Measurements from ENCODE around the gene KPTN.

Gene KPTN

DNA sequence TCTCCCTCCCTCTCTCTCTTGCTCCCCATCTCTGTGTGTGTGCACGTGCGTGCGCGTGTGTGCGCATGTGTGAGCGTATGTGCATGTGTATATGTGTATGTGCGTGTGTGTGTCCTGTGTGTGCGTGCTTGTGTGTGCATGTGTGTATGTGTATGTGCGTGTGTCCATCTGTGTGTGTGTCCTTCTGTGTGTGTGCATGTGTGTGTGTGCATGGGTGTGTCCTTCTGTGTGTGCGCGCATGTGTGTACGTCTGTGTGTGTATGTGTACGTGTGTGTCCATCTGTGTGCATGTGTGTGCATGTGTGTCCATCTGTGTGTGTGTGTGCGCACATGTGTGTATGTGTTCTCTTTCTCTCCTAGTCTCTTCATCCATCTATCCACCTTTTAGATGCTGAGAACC lies 24.5 kb downstream of the KPTN start:
- Histone ChIP-seq H3K27ac (ENCODE audit: low read depth, low read length) (no peak overlapping the region), H3K36me3 (ENCODE audit: insufficient read depth, low read length) (no peaks in the 10 kb centered on the region), H3K4me3 (ENCODE audit: low read depth in 1 of 2, low read length in 2 of 2) (no peak overlapping the region), H3K27me3 (ENCODE audit: control insufficient read depth in 1 of 2, insufficient read depth in 2 of 2, low read length in 2 of 2) (peaks cover 0 to 20% of the 10 kb centered on the region in 2 donors), H3K9ac (ENCODE audit: low read length) (no peak overlapping the region), H3K4me1 (ENCODE audit: insufficient read depth, low read length) (no peaks in the 10 kb centered on the region), H3K9me3 (ENCODE audit: low read length) (peaks cover 4% of the 10 kb centered on the region)

DNA sequence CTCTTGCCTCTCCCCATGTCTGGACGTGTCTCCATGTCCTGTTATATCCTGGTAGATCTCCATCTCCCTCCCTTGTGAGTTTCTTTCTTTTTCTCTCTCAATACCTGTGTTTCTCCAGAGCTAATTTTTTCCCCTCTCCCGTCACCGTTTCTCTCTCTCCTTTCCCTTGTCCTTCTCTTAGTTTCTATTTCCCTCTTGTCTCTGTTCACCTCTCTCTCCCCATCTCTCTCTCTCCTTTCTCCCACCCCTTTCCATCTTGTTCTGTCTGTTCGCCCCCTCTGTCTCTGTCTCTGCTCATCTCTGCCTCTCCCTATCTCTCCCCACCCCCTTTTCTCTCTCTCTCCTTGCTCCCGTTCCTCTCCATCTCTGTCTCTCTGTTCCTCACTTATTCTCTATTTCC lies 25.3 kb downstream of the KPTN start:
- Histone ChIP-seq H3K9ac (ENCODE audit: low read length) (no peak overlapping the region), H3K36me3 (ENCODE audit: insufficient read depth, low read length) (no peaks in the 10 kb centered on the region), H3K9me3 (ENCODE audit: low read length) (peaks cover 4% of the 10 kb centered on the region), H3K4me1 (ENCODE audit: insufficient read depth, low read length) (no peaks in the 10 kb centered on the region), H3K27ac (ENCODE audit: low read depth, low read length) (no peak overlapping the region), H3K4me3 (ENCODE audit: low read depth in 1 of 2, low read length in 2 of 2) (no peak overlapping the region), H3K27me3 (ENCODE audit: control insufficient read depth in 1 of 2, insufficient read depth in 2 of 2, low read length in 2 of 2) (peaks cover 0 to 20% of the 10 kb centered on the region in 2 donors)

DNA sequence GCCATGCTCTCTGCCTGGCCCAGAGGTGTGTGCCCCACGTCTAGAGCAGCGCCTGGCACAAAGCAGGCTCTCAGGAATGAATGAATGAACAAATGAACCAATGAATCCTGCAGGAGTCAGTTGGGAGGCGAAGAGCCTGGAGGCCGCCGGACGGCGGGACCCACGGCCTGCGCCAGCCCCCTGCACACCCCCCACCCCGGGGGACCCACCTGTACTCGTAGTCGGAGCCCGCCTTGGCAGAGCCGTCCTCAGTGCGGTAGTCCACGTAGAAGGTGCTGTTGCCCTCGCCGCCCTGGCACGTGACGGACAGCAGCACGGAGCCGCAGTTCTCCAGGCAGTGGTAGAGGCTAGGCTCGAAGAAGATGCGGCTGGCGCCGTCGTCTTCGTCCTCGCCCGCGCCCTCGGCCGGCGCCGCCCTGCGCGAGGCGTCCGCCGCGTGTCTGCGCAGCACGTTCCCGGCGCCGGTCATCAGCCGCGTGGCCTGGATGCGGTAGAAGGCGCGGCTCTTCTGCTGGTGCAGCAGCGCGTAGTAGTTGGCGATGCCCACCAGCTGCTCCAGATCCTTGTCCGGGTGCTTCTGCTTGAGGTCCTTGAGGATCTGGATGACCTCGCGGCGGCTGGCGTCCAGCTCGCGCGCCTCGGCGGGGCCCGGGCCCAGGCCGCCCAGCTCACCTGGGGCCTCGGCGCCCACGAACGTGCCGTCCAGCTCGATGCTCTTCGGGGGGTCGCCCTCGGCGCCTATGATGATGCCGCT lies 27.1 kb downstream of the KPTN start:
- Histone ChIP-seq H3K36me3 (ENCODE audit: insufficient read depth, low read length) (no peaks in the 10 kb centered on the region), H3K27me3 (ENCODE audit: control insufficient read depth in 1 of 2, insufficient read depth in 2 of 2, low read length in 2 of 2) (peaks cover 0 to 20% of the 10 kb centered on the region in 2 donors), H3K4me3 (ENCODE audit: low read depth in 1 of 2, low read length in 2 of 2) (no peak overlapping the region)

DNA sequence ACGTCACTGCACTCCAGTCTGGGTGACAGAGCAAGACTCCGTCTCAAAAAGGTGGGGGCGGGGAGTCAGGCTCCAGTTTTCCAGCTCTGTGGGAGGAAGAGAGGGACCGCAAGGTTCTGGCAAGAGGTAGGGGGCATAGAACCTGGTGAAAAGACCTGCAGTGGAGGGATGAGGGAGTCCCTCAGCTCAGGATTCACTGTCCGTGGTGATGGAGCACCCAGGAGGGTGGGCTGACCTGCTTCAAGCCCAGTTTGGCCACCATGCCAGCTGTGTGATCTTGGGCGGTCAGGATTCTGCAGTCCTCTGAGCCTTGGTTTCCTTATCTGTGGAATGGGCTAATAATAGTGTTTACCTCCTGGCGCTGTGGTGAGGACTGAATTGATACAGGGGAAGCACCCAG lies 33.5 kb downstream of the KPTN start:
- H3K27me3 ChIP-seq (ENCODE audit: control insufficient read depth in 1 of 2, insufficient read depth in 2 of 2, low read length in 2 of 2) = peaks cover 15 to 25% of the 10 kb centered on the region in 2 donors
- no peak overlapping the region for H3K27ac ChIP-seq (ENCODE audit: low read depth, low read length)
- H3K9me3 ChIP-seq (ENCODE audit: low read length) = peaks cover under 1% of the 10 kb centered on the region
- H3K4me1 ChIP-seq (ENCODE audit: insufficient read depth, low read length) = peaks cover 8% of the 10 kb centered on the region
- H3K36me3 ChIP-seq (ENCODE audit: insufficient read depth, low read length) = no peaks in the 10 kb centered on the region
- H3K9ac ChIP-seq (ENCODE audit: low read length) = no peak overlapping the region
- H3K4me3 ChIP-seq (ENCODE audit: low read depth in 1 of 2, low read length in 2 of 2) = no peak overlapping the region

More for the DNA sequence above, 27.1 kb downstream of the KPTN start:
- Histone ChIP-seq H3K4me1 (ENCODE audit: insufficient read depth, low read length) (no peaks in the 10 kb centered on the region), H3K27ac (ENCODE audit: low read depth, low read length) (no peak overlapping the region), H3K9me3 (ENCODE audit: low read length) (peaks cover 4% of the 10 kb centered on the region), H3K9ac (ENCODE audit: low read length) (no peak overlapping the region)

DNA sequence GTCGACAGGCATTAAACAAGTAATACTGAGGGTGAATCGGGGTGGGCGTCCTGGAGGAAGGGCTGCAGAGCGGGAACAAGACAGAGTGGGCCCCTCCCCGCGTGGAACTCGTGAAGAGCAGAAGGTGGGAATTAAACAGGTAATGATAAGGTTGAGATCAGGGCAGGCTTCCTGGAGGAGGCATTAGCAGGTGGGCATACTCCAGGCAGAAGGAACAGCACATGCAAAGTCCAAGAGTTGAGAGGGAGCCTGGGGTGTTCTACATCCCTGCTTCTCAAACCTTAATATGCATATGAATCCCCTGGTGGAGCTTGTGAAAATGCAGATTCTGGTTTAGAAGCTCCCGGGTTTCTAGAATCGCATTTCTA lies 35.7 kb downstream of the KPTN start:
- Histone ChIP-seq H3K27ac (ENCODE audit: low read depth, low read length) (no peak overlapping the region), H3K4me3 (ENCODE audit: low read depth in 1 of 2, low read length in 2 of 2) (no peak overlapping the region), H3K27me3 (ENCODE audit: control insufficient read depth in 1 of 2, insufficient read depth in 2 of 2, low read length in 2 of 2) (peaks cover 17 to 33% of the 10 kb centered on the region in 2 donors), H3K9ac (ENCODE audit: low read length) (no peak overlapping the region), H3K4me1 (ENCODE audit: insufficient read depth, low read length) (peaks cover 9% of the 10 kb centered on the region), H3K9me3 (ENCODE audit: low read length) (no peaks in the 10 kb centered on the region), H3K36me3 (ENCODE audit: insufficient read depth, low read length) (no peaks in the 10 kb centered on the region)

DNA sequence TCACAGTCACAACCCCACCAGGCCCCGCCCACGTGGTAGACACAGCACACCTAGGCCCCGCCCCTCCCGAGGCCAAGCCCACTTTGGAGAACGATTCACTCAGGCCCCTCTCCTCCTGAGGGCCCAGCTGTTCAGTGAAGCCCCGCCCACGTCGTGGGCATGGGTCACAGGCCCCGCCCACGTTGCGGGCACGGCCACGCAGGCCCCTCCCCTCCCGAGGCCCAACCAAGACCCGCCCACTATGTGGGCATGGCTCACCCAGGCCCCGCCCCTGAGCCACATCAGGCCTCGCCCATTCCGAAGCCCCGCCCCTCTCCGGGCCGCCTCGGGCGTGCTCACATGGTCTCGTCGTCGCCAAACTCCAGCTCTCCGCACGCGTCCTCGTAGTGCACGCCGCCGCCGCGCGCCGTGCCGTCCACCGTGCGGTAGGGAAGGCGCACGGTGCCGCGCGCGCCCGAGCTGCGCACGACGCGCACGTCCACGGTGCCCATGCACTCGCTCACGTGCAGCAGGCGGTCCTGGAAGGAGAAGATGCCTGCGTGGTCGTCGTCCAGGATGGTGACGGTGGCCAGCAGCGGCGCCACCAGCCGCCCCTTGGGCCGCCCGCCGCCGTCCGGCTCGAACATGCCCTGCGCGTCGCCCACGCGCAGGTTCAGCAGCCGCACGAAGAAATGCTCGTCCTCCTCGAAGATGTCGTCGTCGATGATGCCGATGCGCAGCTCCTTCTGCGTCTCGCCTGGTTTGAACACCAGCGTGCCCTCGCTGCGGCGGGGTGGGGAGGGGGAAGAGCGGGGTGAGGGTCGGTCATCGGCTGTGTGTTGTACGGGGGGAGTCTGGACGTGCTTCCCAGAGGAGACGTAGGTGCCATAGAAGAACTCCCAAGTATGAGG lies 36.3 kb downstream of the KPTN start:
- H3K4me1 ChIP-seq (ENCODE audit: insufficient read depth, low read length) = peaks cover 9% of the 10 kb centered on the region
- H3K9ac ChIP-seq (ENCODE audit: low read length) = no peak overlapping the region
- peak overlapping the region in 1 of 2 donors; percentile 2 for H3K4me3 ChIP-seq (ENCODE audit: low read depth in 1 of 2, low read length in 2 of 2)
- no peaks in the 10 kb centered on the region for H3K36me3 ChIP-seq (ENCODE audit: insufficient read depth, low read length)
- H3K27ac ChIP-seq (ENCODE audit: low read depth, low read length) = no peak overlapping the region
- no peaks in the 10 kb centered on the region for H3K9me3 ChIP-seq (ENCODE audit: low read length)
- H3K27me3 ChIP-seq (ENCODE audit: control insufficient read depth in 1 of 2, insufficient read depth in 2 of 2, low read length in 2 of 2) = peaks cover 17 to 33% of the 10 kb centered on the region in 2 donors

DNA sequence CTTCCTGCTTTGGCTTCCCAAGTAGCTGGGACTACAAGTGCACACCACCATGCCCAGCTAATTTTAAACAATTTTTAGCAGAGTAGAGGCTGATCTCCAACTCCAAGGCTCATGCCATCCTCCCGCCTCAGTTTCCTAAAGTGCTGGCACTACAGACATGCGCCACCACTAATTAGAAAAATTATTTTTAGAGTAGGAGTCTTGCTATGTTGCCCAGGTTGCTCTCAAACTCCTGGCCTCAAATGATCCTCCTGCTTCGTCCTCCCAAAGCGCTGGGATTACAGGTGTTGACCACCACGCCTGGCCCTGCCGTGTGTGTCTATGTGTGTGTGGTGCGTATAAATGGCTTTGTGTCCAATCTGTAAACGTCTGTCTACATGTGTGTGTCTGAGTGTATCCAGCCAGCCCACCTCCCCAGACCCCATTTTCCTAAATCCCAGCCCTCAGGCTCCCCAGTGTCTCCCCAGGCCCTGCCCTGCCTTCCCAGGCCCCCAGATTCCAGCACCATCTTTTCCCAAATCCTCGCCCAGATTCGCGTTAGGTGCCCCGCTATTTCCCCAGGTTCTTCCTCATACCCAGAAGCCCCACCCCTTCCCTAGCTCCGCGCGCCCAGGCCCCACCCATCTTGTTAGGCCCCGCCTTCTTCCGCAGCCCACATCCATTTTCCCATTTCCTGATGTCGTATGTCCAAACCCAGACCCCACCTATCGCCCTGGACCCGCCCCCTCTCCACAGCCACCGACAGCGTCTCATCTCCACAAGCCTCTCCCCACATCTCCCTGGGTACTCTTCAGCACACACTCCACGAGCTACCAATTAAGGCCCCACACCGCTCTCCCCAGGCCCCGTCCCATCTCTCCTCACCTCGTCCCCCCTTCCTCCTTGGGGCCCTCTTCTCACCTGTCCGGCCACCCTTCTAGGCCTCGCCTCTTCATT lies 37.2 kb downstream of the KPTN start:
- peaks cover 17 to 33% of the 10 kb centered on the region in 2 donors for H3K27me3 ChIP-seq (ENCODE audit: control insufficient read depth in 1 of 2, insufficient read depth in 2 of 2, low read length in 2 of 2)

DNA sequence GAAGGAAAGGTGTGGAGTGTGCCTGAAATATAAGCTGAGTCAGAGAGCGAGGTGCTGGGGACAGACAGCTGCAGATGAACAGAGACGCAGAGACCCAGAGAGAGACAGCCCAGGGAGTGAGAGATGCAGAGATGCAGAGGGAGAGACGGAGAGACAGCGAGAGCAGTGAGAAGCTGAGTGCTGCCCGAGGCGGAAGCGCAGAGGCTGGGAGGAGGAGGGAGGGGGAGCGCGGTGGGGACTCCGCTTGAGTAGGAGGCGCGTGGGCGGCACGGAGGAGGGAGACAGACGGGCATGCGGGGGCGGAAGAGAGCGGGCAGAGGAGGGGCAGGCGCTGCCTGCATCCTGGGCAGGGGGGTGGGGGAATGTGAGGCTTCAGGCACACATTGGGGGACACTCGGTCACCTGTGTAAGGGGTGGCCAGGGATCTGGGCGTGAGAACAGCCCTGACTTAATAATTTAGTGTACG lies 38.0 kb downstream of the KPTN start:
- Histone ChIP-seq H3K36me3 (ENCODE audit: insufficient read depth, low read length) (no peaks in the 10 kb centered on the region), H3K27me3 (ENCODE audit: control insufficient read depth in 1 of 2, insufficient read depth in 2 of 2, low read length in 2 of 2) (peaks cover 17 to 35% of the 10 kb centered on the region in 2 donors), H3K4me3 (ENCODE audit: low read depth in 1 of 2, low read length in 2 of 2) (no peak overlapping the region), H3K9me3 (ENCODE audit: low read length) (no peaks in the 10 kb centered on the region), H3K9ac (ENCODE audit: low read length) (no peak overlapping the region), H3K27ac (ENCODE audit: low read depth, low read length) (no peak overlapping the region), H3K4me1 (ENCODE audit: insufficient read depth, low read length) (peaks cover 9% of the 10 kb centered on the region)

More for the DNA sequence above, 37.2 kb downstream of the KPTN start:
- Histone ChIP-seq H3K9ac (ENCODE audit: low read length) (no peak overlapping the region), H3K9me3 (ENCODE audit: low read length) (no peaks in the 10 kb centered on the region), H3K4me3 (ENCODE audit: low read depth in 1 of 2, low read length in 2 of 2) (peak overlapping the region in 1 of 2 donors; percentile 2), H3K4me1 (ENCODE audit: insufficient read depth, low read length) (peaks cover 9% of the 10 kb centered on the region), H3K36me3 (ENCODE audit: insufficient read depth, low read length) (no peaks in the 10 kb centered on the region), H3K27ac (ENCODE audit: low read depth, low read length) (no peak overlapping the region)

DNA sequence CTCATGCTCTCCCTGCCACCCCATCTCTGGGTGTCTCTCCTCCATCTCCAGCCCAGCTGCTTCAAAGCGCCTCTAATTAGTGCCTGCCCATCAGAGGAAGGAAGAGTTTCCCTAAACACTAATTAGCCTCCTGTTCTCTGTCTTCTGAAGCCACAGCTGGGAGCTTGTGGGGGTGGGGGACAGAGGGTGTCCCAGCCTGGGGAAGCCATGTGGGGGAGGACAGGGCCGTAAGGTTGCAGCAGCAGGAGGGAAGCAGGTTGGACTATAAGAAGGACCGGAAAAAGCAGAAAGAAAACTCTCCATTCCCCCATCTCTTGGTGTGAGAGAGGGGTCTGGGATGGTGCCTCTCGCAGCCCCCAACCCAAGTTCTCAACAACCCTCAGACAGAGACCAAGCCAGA lies 38.5 kb downstream of the KPTN start:
- Histone ChIP-seq H3K27ac (ENCODE audit: low read depth, low read length) (no peak overlapping the region), H3K4me3 (ENCODE audit: low read depth in 1 of 2, low read length in 2 of 2) (no peak overlapping the region), H3K9me3 (ENCODE audit: low read length) (no peaks in the 10 kb centered on the region), H3K9ac (ENCODE audit: low read length) (no peak overlapping the region), H3K27me3 (ENCODE audit: control insufficient read depth in 1 of 2, insufficient read depth in 2 of 2, low read length in 2 of 2) (peaks cover 17 to 39% of the 10 kb centered on the region in 2 donors), H3K4me1 (ENCODE audit: insufficient read depth, low read length) (peaks cover 9% of the 10 kb centered on the region), H3K36me3 (ENCODE audit: insufficient read depth, low read length) (no peaks in the 10 kb centered on the region)

DNA sequence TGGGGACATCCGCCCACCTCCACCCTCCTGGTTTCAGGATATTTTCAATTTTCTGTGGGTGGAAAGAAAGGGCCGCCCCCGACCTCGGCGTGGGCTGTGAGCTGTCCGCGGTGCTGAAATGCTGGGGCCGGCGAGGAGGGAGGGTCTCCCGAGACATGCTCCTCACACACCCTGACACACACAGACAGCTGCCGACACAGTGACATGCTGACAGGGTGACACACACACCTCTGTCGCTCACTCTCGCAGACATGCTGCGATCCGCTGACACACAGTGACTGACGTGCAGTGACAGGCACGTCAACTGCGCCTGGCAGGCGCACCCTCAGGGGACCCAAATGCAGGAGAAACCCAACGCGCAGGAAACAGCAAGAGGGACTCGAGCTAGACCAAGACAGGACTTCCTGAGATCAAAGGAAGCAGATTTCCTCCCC lies 39.6 kb downstream of the KPTN start:
- Histone ChIP-seq H3K27me3 (ENCODE audit: control insufficient read depth in 1 of 2, insufficient read depth in 2 of 2, low read length in 2 of 2) (peaks cover 17 to 39% of the 10 kb centered on the region in 2 donors), H3K9ac (ENCODE audit: low read length) (no peak overlapping the region), H3K4me1 (ENCODE audit: insufficient read depth, low read length) (peaks cover 9% of the 10 kb centered on the region), H3K36me3 (ENCODE audit: insufficient read depth, low read length) (no peaks in the 10 kb centered on the region), H3K9me3 (ENCODE audit: low read length) (no peaks in the 10 kb centered on the region), H3K4me3 (ENCODE audit: low read depth in 1 of 2, low read length in 2 of 2) (no peak overlapping the region), H3K27ac (ENCODE audit: low read depth, low read length) (no peak overlapping the region)

DNA sequence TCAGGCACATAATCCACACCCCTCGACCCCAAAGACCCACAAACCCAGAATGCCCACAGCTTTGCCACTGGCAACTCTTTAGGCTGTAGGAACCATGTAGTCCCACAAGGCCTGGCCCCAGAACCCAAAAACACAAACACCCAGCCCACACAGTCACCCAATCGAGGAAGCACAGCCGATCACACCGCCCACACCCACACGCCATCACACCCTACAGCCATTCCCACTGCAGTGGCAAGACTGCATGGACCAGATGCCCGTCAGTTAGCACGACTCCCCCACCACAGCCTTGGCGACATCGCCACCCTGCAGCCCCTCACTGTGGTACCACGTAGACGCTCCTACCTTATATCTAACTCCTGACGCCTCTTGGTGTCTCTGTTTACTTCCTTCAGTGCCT lies 40.7 kb downstream of the KPTN start:
- Histone ChIP-seq H3K9ac (ENCODE audit: low read length) (no peak overlapping the region), H3K4me3 (ENCODE audit: low read depth in 1 of 2, low read length in 2 of 2) (no peak overlapping the region), H3K27me3 (ENCODE audit: control insufficient read depth in 1 of 2, insufficient read depth in 2 of 2, low read length in 2 of 2) (peaks cover 12 to 36% of the 10 kb centered on the region in 2 donors), H3K4me1 (ENCODE audit: insufficient read depth, low read length) (peaks cover 9% of the 10 kb centered on the region), H3K36me3 (ENCODE audit: insufficient read depth, low read length) (no peaks in the 10 kb centered on the region), H3K9me3 (ENCODE audit: low read length) (no peaks in the 10 kb centered on the region), H3K27ac (ENCODE audit: low read depth, low read length) (no peak overlapping the region)

All from muscle layer of colon (tissue), 2 donors.